Small intestine (tissue), 7 donors: ENCODE results near the gene SPATA13. TPM values are rescaled to one million over a fixed set of nuclear protein-coding genes. Genes with fewer than 3 reads are reported as not detected.
"Not testable (repeated sequence)": the region's sequence is repeated elsewhere in the genome, so short reads cannot be mapped to it uniquely, and the experiment has no call there.

Source experiments
- DNase-seq, 2 donors: peaks; one replicate each; pipeline versions ENCODE4 v3.0.0 to v3.0.0-alpha.2; 2013
- FAIRE-seq: peaks from 2 replicates; lab custom pipeline; 2012; peaks lifted over from hg19 to GRCh38; lab: Jason Lieb, UNC
- H3K27ac ChIP-seq, 3 donors: one replicate each; pipeline ENCODE4 v1.5.1; 2013; ENCODE audit warnings: low read length in 2 of 3, mild to moderate bottlenecking in 2 of 3, control low read depth in 1 of 3, inconsistent platforms in 1 of 3, low read depth in 1 of 3, moderate library complexity in 1 of 3
- H3K27me3 ChIP-seq, 3 donors: one replicate each; pipeline ENCODE4 v1.6.1; 2013; ENCODE audit warnings: low read length in 3 of 3, inconsistent platforms in 1 of 3; ENCODE audit not compliant: control insufficient read depth in 3 of 3, insufficient read depth in 3 of 3
- H3K36me3 ChIP-seq, 3 donors: one replicate each; pipeline ENCODE4 v1.6.1; 2013; ENCODE audit warnings: low read length in 3 of 3, inconsistent platforms in 1 of 3, low read depth in 1 of 3, mild to moderate bottlenecking in 1 of 3, moderate library complexity in 1 of 3; ENCODE audit not compliant: control insufficient read depth in 3 of 3, insufficient read depth in 2 of 3
- H3K4me1 ChIP-seq, 3 donors: one replicate each; pipeline ENCODE4 v1.6.1; 2013; ENCODE audit warnings: low read length in 2 of 3, inconsistent platforms in 1 of 3, low read depth in 1 of 3, mild to moderate bottlenecking in 1 of 3, moderate library complexity in 1 of 3; ENCODE audit not compliant: control insufficient read depth in 3 of 3, insufficient read depth in 2 of 3
- H3K4me3 ChIP-seq, 3 donors: one replicate each; pipeline ENCODE4 v1.5.1; 2013; ENCODE audit warnings: low read length in 3 of 3, control low read depth in 1 of 3, inconsistent platforms in 1 of 3, low read depth in 1 of 3, mild to moderate bottlenecking in 1 of 3, moderate library complexity in 1 of 3
- H3K9me3 ChIP-seq, 2 donors: one replicate each; pipeline ENCODE4 v1.6.1; 2013; ENCODE audit warnings: low read depth in 1 of 2, low read length in 1 of 2; ENCODE audit not compliant: control insufficient read depth in 2 of 2, insufficient read depth in 1 of 2
- WGBS, 3 donors: extraction: QIAGEN DNeasy Blood & Tissue Kit; methylation state at CpG; one replicate each; pipeline ENCODE4 v1.1.7; 2013; 5-methylcytosine and 5-hydroxymethylcytosine counted together
- polyA plus RNA-seq, 4 donors: library from polyadenylated mRNA; stranded (reverse) in 3 of 4; unstranded in 1 of 4; fragments of 200-250 nt in 3 of 4; fragments of 120-200 nt in 1 of 4; gene quantifications; one replicate each; pipeline versions ENCODE4 v1.2.1 to v1.2.3, GENCODE V29; 2013
- donor health status: healthy with polysubstance abuse.
- donor health status: control.
- donor health status: control.
- donor health status: Bipolar disorder and iron deficiency.
- donor health status: healthy.

The SPATA13 gene
- polyA plus RNA-seq, 4 donors: 10.0 to 57.0 (median 15.0) TPM

GRCh38 chr13:24340608-24340955 lies 180.1 kb downstream of the SPATA13 start:
- FAIRE-seq (no peak), DNase-seq (no peak)
- Histone ChIP-seq H3K4me3 (no peak overlapping the region), H3K36me3 (no peaks in the 10 kb centered on the region), H3K4me1 (no peaks in the 10 kb centered on the region), H3K27ac (no peak overlapping the region), H3K27me3 (peaks cover 0 to 2% (median 0%) of the 10 kb centered on the region in 3 donors), H3K9me3 (peaks cover 0 to 2% of the 10 kb centered on the region in 2 donors)
- WGBS, 3 donors: 87 to 98% (median 96%) methylated on average over 17 to 26 of the region's 26 CpGs

DNA sequence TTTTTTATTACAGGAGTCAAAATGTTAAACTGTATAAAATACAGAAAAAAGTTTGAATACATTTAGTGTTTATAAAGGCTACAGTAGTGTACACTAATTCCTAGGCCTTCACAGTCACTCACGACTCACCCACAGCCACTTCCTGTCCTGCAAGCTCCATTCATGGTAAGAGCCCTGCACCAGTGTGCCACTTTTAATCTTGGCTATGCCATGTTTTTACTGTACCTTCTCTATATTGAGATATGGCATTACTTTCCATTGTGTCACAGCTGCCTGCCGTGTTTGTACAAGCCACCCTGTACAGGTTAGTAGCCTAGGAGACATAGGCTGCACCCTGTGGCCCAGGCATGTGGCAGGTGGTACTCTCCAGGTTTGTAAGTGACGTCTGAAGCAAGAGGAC lies 180.9 kb downstream of the SPATA13 start:
- Histone ChIP-seq H3K27ac (no peak overlapping the region), H3K36me3 (no peaks in the 10 kb centered on the region), H3K4me3 (no peak overlapping the region), H3K27me3 (peaks cover 0 to 2% (median 0%) of the 10 kb centered on the region in 3 donors), H3K9me3 (peaks cover 0 to 2% of the 10 kb centered on the region in 2 donors), H3K4me1 (no peaks in the 10 kb centered on the region)
- DNase-seq (no peak), FAIRE-seq (no peak)
- 62 to 68% (median 66%) methylated on average over 3 of the region's 3 CpGs for WGBS, 3 donors

DNA sequence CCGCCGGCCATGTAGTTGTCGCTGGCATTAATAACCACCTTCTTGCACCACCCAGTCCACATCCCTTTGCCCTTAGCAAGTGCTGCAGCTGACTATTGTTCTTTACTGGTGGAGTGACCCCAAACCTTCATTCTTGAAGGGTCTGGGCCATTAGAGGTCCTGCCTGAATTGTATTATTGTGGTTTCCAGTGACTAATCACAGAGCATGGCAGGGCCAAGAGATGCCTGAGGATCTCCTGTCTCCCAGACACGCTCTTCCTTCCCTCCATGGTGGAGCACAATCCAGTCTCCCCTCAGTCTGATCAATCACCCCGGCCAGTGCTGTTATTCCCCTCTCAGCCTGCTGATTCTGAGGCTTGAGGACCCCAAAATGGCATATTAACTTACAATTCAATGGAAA lies 187.9 kb downstream of the SPATA13 start:
- DNase-seq: peak in 1 of 2 donors; percentile 39
- peaks cover 0 to 2% (median 0%) of the 10 kb centered on the region in 3 donors for H3K4me1 ChIP-seq
- FAIRE-seq: no peak
- H3K27me3 ChIP-seq: no peaks in the 10 kb centered on the region
- no peaks in the 10 kb centered on the region for H3K9me3 ChIP-seq
- WGBS, 3 donors: 44 to 67% (median 65%) methylated on average over 5 of the region's 5 CpGs
- no peaks in the 10 kb centered on the region for H3K36me3 ChIP-seq
- H3K4me3 ChIP-seq: no peak overlapping the region
- H3K27ac ChIP-seq: peak overlapping the region in 2 of 3 donors; percentile 94 to 97

- FAIRE-seq: no peak
- Histone ChIP-seq H3K4me3 (no peak overlapping the region), H3K27me3 (no peaks in the 10 kb centered on the region), H3K9me3 (no peaks in the 10 kb centered on the region), H3K36me3 (no peaks in the 10 kb centered on the region), H3K4me1 (peaks cover 0 to 2% (median 0%) of the 10 kb centered on the region in 3 donors), H3K27ac (peak overlapping the region in 2 of 3 donors; percentile 94 to 97)
- peak in 1 of 2 donors; percentile 96 for DNase-seq
- WGBS, 3 donors: 13 to 56% (median 25%) methylated on average over 6 of the region's 6 CpGs
Measured at GRCh38 chr13:24348797-24349515, 188.4 kb downstream of the SPATA13 start.

DNA sequence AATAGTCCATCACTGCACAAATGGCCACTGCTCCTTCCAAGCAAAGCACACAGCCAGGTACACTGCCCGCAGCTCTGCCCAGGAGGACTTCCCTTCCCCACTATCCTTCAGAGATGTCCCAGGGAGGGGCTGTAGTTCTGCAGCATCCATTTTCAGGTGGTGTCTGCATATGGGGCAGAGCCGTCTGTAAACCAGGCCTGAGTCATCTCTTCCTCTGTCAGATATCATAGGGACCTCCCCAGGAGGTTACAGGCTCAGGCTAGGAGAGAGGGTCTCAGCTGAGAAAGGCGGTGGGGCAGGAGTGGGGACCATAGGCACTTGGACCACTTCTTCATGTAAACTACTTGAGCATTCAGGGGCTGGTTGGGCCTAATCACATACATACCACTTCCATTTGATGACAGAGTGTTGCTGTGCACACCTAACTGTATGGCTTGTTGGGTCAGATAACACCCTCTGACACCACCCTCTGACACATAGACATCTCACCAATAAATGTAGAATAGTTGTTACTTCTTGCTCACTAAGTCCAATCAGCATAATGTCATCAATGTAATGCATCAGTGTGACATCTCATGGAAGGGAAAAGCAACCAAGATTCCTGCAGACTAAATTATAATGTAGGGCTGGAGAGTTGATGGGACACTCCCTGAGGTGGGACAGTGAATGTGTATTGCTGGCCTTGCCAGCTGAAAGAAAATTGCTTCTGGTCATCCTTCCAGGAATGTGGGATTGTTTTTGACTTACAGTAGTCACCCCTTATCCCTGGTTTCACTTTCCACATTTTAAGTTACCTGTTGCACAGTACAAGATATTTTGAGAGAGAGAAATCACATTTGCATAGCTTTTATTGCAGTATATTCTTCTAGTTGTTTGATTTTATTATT lies 189.5 kb downstream of the SPATA13 start:
- not testable (repeated sequence) for H3K4me1 ChIP-seq, H3K9me3 ChIP-seq, H3K27me3 ChIP-seq, H3K4me3 ChIP-seq, FAIRE-seq, H3K36me3 ChIP-seq
- DNase-seq: peak in 1 of 2 donors; percentile 36
- 60 to 81% (median 68%) methylated on average over 3 of the region's 3 CpGs for WGBS, 3 donors
- H3K27ac ChIP-seq: peak overlapping the region in 2 of 3 donors; percentile 94 to 97

GRCh38 chr13:24351423-24351822 lies 190.9 kb downstream of the SPATA13 start:
- H3K4me3 ChIP-seq: no peak overlapping the region
- H3K27ac ChIP-seq: no peak overlapping the region
- H3K27me3 ChIP-seq: no peaks in the 10 kb centered on the region
- no peak for FAIRE-seq
- H3K4me1 ChIP-seq: peaks cover 0 to 2% (median 0%) of the 10 kb centered on the region in 3 donors
- no peak for DNase-seq
- H3K36me3 ChIP-seq: no peaks in the 10 kb centered on the region
- no peaks in the 10 kb centered on the region for H3K9me3 ChIP-seq
- WGBS, 3 donors: 82 to 84% (median 83%) methylated on average over 3 of the region's 3 CpGs

DNA sequence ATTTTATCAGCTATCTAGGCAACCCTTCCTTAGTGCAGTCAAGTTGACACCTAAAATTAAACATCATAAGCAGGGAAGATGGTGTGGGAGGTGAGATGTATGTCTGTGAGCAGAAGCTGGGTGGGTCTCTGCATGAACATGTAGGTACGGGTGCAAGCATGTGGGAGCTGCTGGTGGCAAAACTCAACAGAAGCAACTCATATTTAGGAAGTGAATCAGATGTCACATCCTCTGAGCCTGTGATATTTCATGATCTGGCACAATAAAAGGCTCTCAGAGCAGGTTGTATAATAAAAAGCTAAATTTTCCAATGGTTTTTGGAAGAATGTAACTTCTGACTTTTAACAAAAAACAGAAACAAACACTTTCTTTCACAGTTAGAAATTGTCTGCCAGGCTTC lies 193.2 kb downstream of the SPATA13 start:
- FAIRE-seq (no peak), DNase-seq (no peak)
- whole genome bisulfite sequencing, 3 donors: 73 to 92% (median 80%) methylated on average over 1 of the region's 1 CpG
- Histone ChIP-seq H3K36me3 (no peaks in the 10 kb centered on the region), H3K4me3 (no peak overlapping the region), H3K27me3 (no peaks in the 10 kb centered on the region), H3K4me1 (peaks cover 0 to 2% (median 0%) of the 10 kb centered on the region in 3 donors), H3K27ac (no peak overlapping the region), H3K9me3 (no peaks in the 10 kb centered on the region)

GRCh38 chr13:24355103-24355502 lies 194.6 kb downstream of the SPATA13 start:
- no peaks in the 10 kb centered on the region for H3K9me3 ChIP-seq
- FAIRE-seq: no peak
- H3K4me1 ChIP-seq: no peaks in the 10 kb centered on the region
- no peak for DNase-seq
- H3K36me3 ChIP-seq: no peaks in the 10 kb centered on the region
- 90 to 94% (median 90%) methylated on average over 13 of the region's 13 CpGs for WGBS, 3 donors
- no peak overlapping the region for H3K27ac ChIP-seq
- H3K27me3 ChIP-seq: no peaks in the 10 kb centered on the region
- no peak overlapping the region for H3K4me3 ChIP-seq
